Psoas muscle (tissue), 8 donors: ENCODE measurements around the gene CHMP5. TPM values are rescaled to one million over a fixed set of nuclear protein-coding genes. Genes with fewer than 3 reads are reported as not detected.

Experiments used
- ATAC-seq, 4 donors: fragments of 200-7000 bp; cut with Tn5 transposase; one replicate each; pipeline ENCODE4 v1.9.1; 2020; ENCODE audit warnings: moderate library complexity in 3 of 4, mild to moderate bottlenecking in 2 of 4
- DNase-seq, 2 donors: peaks; one replicate each; pipeline ENCODE4 v3.0.0-alpha.2; 2020
- H3K27ac ChIP-seq: fragments of 200-600 bp; one replicate; pipeline ENCODE4 v1.8.0; 2022
- H3K27me3 ChIP-seq, 3 donors: fragments of 200-600 bp in 1 of 3; one replicate each; pipeline versions ENCODE4 v1.6.1 to v1.8.0; 2013 to 2022; ENCODE audit warnings: low read length in 2 of 3, mild to moderate bottlenecking in 2 of 3, moderate library complexity in 1 of 3; ENCODE audit not compliant: insufficient read depth in 3 of 3
- H3K36me3 ChIP-seq, 2 donors: fragments of 200-600 bp in 1 of 2; one replicate each; pipeline versions ENCODE4 v1.6.1 to v1.8.0; 2013 to 2022; ENCODE audit warnings: low read depth in 1 of 2, mild to moderate bottlenecking in 1 of 2, moderate library complexity in 1 of 2; ENCODE audit not compliant: insufficient read depth in 1 of 2
- H3K4me1 ChIP-seq: fragments of 200-600 bp; one replicate; pipeline ENCODE4 v1.8.0; 2022
- H3K4me3 ChIP-seq: fragments of 200-600 bp; one replicate; pipeline ENCODE4 v1.8.0; 2022; ENCODE audit warnings: mild to moderate bottlenecking
- H3K9me3 ChIP-seq: fragments of 200-600 bp; one replicate; pipeline ENCODE4 v1.8.0; 2022
- CTCF ChIP-seq: fragments of 200-600 bp; IDR thresholded peaks from one replicate; pipeline ENCODE4 v1.8.0; 2022; ENCODE audit warnings: antibody characterized with exemption
- WGBS, 3 donors: extraction: QIAGEN DNeasy Blood & Tissue Kit; methylation state at CpG; one replicate each; pipeline versions ENCODE4 v1.1.6 to v1.1.7; 2013; 5-methylcytosine and 5-hydroxymethylcytosine counted together
- intact Hi-C, 2 donors: fragments of 100-400 bp; cut with DNase I; formaldehyde crosslinking; loops; one replicate each; pipeline versions ENCODE4 v1.11.0 to v1.14.2; 2022
- long read RNA-seq, 2 donors: library from polyadenylated mRNA; unstranded; transcript quantifications; one replicate each; pipeline ENCODE4 v2.0.0, GENCODE V29; 2021
- polyA plus RNA-seq, 3 donors: library from polyadenylated mRNA; stranded (reverse); fragments of 200-250 nt; gene quantifications; one replicate each; pipeline ENCODE4 v1.2.3, GENCODE V29; 2013
- total RNA-seq, 4 donors: library from RNA; stranded (reverse); fragmentation: NEBNext Ultra II Directional in 2 of 4; extraction: Animal tissue kit (Norgen Biotek cat#: 25700) in 2 of 4; gene quantifications; one replicate each; pipeline versions ENCODE4 v1.2.1 to v1.2.4, GENCODE V29; 2021 to 2023
- donor health status: healthy with polysubstance abuse.
- donor health status: DM: no; HTN: no; CAD: no; lungs with moderate emphysema.
- donor health status: Bipolar disorder and iron deficiency.
- donor health status: healthy.
- donor health status: DM: yes; HTN: yes; CAD: no.
- donor health status: DM: no; HTN: no; CAD: no.
- donor health status: DM: no; HTN: no; CAD: no.
- donor health status: DM: yes; HTN: yes; CAD: no.

CHMP5 gene
- 10 to 100 TPM; 28.7 to 41.1 (median 37.6) TPM for total RNA-seq
- polyA plus RNA-seq: 10 to 100 TPM; 31.9 to 80.4 (median 38.3) TPM
- long read RNA-seq, donor 1, transcript CHMP5-201 (8 exons, 1,477 nt): major isoform, 39 of 41 reads
- long read RNA-seq, donor 1, partial matches to known transcripts: 0 of 41 reads
- long read RNA-seq, donor 1, other reads (novel, unspliced or antisense): 0 of 41 reads
- long read RNA-seq, donor 2, transcript CHMP5-201 (8 exons, 1,477 nt): major isoform, 57 of 61 reads
- long read RNA-seq, donor 2, partial matches to known transcripts: 2 of 61 reads
- long read RNA-seq, donor 2, other reads (novel, unspliced or antisense): 2 of 61 reads

DNA sequence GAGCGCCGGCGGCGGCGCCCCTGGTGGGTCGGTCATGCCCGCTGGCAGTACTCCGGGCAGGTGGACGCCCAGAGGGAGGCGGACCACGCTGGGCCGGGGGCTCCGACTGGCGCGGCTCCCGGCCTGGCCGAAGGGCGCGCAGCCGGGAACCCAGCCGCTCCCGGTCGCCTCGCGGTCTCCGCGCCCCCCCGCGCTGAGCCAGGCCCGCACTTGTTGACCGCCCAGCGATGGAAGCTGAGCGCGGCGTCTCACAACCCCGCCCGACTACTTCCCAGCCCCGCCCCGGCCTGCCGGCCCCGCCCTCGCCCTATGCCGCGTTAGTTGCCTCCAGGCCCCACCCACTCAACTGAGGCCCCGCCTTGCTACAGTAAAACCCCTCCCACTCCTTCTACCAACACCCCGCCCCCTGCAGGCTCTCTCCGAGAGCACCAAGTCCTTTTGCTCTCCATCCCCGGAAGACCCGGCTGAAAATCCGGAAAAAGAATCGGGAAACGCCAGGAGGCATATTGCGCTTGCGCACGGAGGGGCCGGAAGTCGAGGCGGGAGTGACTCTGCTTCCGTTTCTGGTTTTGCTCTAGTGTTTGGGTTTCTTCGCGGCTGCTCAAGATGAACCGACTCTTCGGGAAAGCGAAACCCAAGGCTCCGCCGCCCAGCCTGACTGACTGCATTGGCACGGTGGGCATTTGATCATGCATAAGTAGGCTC lies at the start of gene CHMP5, which contains the start of gene BAG1:
Gene CHMP5, plus strand, starts transcription at position 577 of the 705 bp plus-strand sequence. Its CDS starts 30 bp downstream, at position 607.
Gene BAG1, minus strand, starts transcription at position 236 of the 705 bp plus-strand sequence.
- H3K4me1 ChIP-seq: peaks cover 18% of the 10 kb centered on the region
- H3K9me3 ChIP-seq: no peaks in the 10 kb centered on the region
- no peak for TF ChIP-seq CTCF
- intact Hi-C loops: no loop called here
- peak; percentile 95 to 98 (median 96) for ATAC-seq
- peak within 1 kb of the TSS; percentile 94 for H3K4me3 ChIP-seq
- peak; percentile 99 to 100 for DNase-seq
- H3K27me3 ChIP-seq: no peaks in the 10 kb centered on the region
- 0 to 1% (median 0%) methylated on average over 43 to 67 of the region's 67 CpGs for WGBS, 3 donors
- peaks cover 5 to 70% of the 10 kb centered on the region in 2 donors for H3K36me3 ChIP-seq
- H3K27ac ChIP-seq: peak within 1 kb of the TSS; percentile 98

DNA sequence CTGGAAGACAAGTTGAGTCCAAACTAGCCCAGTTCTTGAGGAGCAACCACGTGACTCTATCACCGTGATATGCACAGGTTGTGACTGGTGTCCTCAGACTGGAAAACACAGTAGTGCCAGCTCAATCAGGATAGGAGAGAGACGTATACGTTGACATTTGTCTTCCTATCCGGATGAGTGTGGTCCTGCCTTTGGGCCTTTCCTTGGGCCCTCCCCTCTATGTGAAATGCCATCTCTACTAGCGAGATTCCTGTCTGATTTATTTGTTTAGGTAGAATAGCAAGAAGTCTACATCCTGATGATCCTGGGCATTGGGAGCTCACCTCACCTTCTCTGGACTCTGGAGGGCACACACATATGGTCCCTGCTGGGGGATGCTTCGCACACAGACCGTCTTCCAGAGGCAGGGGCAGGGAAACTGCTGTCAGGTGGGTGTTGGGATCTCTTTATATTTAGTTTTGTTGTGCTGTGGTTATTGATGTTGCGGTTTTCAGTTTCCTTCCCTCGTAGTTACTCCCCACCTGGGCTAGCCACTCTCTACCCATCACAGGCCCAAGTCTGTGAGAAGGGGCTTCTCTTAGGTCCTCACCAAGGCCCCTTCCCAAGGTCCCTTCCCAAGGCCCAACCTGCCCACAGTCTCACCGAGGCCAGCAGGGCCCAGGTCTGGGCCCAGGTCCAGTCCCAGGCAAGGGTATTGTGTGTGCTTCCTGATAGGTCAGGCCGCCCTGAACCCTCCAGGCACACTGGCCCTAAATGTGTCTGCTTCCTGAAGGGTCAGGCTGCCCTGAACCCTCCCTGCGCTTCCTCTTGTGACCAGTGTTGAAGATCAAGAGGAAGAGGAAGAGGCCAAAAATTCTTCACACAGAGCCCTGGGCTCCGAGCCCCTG lies 43.9 kb upstream of the CHMP5 start:
- Histone ChIP-seq H3K9me3 (no peaks in the 10 kb centered on the region), H3K4me1 (peaks cover 4% of the 10 kb centered on the region), H3K27ac (no peak overlapping the region), H3K27me3 (peaks cover 0 to 2% (median 0%) of the 10 kb centered on the region in 3 donors), H3K4me3 (no peak overlapping the region), H3K36me3 (no peaks in the 10 kb centered on the region)
- ATAC-seq: no peak
- intact Hi-C loops: loop anchor here in 1 of 2 donors (5.0 kb wide), 1 partner anchor 44 kb away; no protein-coding TSS in a partner anchor
- TF ChIP-seq CTCF: no peak
- WGBS, 3 donors: 78 to 85% (median 82%) methylated on average over 14 of the region's 14 CpGs
- peak in 1 of 2 donors; percentile 59 for DNase-seq

DNA sequence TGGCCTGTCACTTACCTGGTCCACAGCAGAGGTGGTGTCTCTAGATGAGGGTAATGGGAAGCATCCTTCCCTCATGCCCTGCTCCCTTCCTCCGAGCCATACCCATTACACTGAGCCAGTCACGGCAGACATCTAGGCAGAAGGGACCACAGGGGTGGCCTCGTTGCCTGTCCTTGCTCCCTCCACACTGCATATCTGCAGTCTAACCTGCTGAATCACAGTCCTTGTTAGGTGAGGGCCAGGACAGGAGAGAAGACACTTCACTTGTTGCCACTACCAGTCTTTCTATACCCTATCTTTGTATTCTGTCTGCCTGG lies 43.3 kb upstream of the CHMP5 start:
- Histone ChIP-seq H3K27me3 (peaks cover 0 to 2% (median 0%) of the 10 kb centered on the region in 3 donors), H3K4me3 (no peak overlapping the region), H3K27ac (no peak overlapping the region), H3K9me3 (no peaks in the 10 kb centered on the region), H3K4me1 (peaks cover 4% of the 10 kb centered on the region), H3K36me3 (no peaks in the 10 kb centered on the region)
- intact Hi-C loops: loop anchor here in 1 of 2 donors (5.0 kb wide), 1 partner anchor 44 kb away; no protein-coding TSS in a partner anchor
- no peak for TF ChIP-seq CTCF
- WGBS, 3 donors: 89 to 94% (median 92%) methylated on average over 3 of the region's 3 CpGs
- DNase-seq (no peak), ATAC-seq (no peak)

DNA sequence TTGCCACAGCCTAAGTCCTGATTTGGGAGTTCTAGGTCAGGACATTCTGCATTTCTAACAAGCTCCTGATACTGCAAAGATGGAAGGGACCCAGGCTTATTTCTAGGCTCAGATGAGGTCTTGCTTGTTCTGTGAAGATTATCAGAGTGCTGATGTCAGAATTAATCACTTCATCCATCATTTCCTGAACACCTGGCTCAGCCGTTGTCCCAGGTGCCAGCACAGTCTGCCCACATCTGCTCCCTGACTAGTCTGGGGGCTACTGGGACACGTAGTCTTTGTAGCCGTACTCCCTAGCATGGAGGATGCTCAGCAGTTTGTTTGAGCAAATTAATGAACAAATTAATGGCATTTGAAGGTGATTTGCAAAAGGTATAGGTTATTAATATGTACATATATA lies 42.8 kb upstream of the CHMP5 start:
- H3K9me3 ChIP-seq: no peaks in the 10 kb centered on the region
- peaks cover 4% of the 10 kb centered on the region for H3K4me1 ChIP-seq
- 65 to 73% (median 70%) methylated on average over 3 of the region's 3 CpGs for WGBS, 3 donors
- intact Hi-C loops: loop anchor here in 1 of 2 donors (5.0 kb wide), 1 partner anchor 45 kb away; no protein-coding TSS in a partner anchor
- peaks cover 0 to 2% (median 0%) of the 10 kb centered on the region in 3 donors for H3K27me3 ChIP-seq
- DNase-seq (no peak), ATAC-seq (no peak)
- no peak overlapping the region for H3K4me3 ChIP-seq
- no peaks in the 10 kb centered on the region for H3K36me3 ChIP-seq
- no peak for TF ChIP-seq CTCF
- no peak overlapping the region for H3K27ac ChIP-seq
